A549 treated with AZD2906 at 1 μM for 4 hours (cell line): ENCODE data around the gene CLEC7A. TPM values are rescaled to one million over a fixed set of nuclear protein-coding genes. Genes with fewer than 3 reads are reported as not detected.

ENCODE experiments used
- total RNA-seq: library from RNA; stranded (reverse); fragments of 200-300 nt; extraction: Qiagen RNA extraction; gene quantifications from 5 replicates; pipeline ENCODE4 v1.2.3, GENCODE V29; 2022

The CLEC7A gene
- not detected in 5 replicates for total RNA-seq

DNA sequence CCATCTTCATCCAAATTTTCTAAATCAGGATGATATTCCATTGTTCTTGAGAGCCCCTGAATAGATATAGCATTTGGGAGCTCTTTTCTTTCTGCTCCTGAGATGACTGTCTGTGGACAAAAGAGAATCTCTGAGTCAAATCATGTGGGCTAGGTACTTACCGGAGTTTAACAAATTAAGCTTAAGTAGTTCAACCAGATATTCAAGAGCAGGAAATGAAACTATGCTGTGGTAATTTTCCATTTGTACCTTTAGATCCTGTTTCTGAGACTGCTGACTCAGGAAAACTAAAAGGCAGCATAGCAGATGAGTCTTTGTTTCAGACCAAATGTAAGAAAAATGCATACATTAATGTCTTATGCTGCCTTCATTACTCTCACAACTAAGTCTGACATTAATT lies at the start of gene CLEC7A:
TSS of gene CLEC7A (minus strand) at position 158 of the 400 bp plus-strand sequence. CDS start at position 41, 117 bp downstream.

DNA sequence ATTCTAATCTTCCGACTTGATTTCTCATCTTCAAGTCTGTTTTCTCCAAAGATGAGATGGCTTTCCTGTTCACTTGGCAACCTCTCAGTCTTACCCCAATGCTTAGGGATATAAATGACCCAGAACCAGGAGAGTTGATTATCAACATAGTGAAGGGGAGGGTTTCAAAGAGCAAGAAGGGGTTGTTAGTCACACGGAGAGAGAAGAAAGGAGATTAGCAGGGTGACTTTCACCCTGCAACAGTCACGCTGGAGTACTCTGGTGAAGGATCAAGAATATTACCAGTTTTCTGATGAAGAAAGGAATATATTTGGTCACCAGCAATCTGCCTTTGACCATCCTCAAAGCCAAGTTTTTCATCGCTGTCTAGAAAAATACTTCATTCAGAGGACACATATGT lies 48.8 kb upstream of the CLEC7A start, which contains the start of gene TMEM52B:
TSS of gene TMEM52B (plus strand) at position 212 of the 400 bp plus-strand sequence. CDS start 543 bp downstream, outside the sequence.

DNA sequence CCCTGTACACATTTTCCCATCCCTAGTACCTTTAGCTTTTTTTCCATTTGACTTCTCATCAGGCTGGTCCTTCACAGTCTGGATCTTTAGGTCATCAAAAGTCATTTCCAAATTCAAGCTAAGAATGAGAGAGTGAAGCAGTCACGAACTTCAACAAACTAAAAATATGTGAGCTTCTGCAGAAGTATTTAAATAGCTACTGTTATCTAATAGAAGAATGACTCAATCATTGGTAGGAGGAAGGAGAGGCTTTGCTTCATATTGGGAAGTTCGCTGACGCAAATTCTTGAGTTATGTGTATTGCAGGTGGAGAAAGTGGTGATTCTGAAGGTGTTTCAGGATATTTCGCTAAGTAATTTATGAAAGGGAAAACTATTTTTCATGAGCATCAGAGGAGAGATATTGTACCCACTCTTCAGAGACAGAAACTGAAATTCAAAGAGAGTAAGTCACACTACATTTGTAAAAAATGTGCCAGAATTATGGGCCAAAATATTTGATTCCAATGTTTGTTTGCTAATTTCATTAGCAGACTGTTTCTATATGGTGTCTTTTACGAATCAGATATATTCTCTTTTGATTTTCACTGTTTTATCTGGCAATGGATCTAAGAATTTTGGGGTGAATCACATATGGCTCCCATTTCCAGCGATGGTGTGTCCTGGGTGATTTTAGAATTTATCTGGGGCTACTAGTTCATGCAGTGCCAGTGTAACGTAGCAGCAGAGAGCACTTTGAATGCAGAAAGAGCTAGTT lies 42.2 kb upstream of the CLEC7A start, which contains the start of gene OLR1:
TSS of gene OLR1 (minus strand) at position 160 of the 756 bp plus-strand sequence. CDS start at position 105, 55 bp downstream.

DNA sequence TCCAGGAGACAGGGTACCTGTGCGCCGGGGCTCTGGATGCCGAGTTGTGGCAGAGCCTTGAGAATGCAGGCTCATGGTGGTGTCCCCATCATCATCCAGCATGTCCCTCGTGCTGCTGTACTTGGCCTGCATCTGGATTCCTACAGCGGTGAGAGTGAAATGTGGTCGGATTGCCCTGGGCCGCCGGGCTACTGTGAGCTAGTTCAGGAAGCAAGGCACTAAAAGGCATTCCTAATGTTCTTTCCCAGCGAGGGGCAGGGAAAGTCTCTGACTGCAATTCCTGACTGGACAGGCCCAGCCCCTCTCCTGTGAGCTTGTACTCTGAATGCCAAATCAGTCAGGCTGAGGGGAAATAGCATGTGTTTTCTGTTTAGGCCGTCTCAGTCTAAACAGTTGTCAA lies 31.2 kb downstream of the CLEC7A start, which contains the start of gene CLEC1A:
TSS of gene CLEC1A (minus strand) at position 195 of the 400 bp plus-strand sequence. CDS start at position 132, 63 bp downstream.

Other genes with a start within 250 kb of the CLEC7A start
- not detected in 5 replicates for gene KLRF2, start 248.7 kb downstream of the CLEC7A start, total RNA-seq
- gene CLEC2A, start 197.8 kb downstream of the CLEC7A start, total RNA-seq = not detected in 5 replicates
- gene CLEC12A, start 158.8 kb downstream of the CLEC7A start, total RNA-seq = not detected in 5 replicates
- gene CLEC1B, start 131.1 kb downstream of the CLEC7A start, total RNA-seq = not detected in 5 replicates
- gene CLEC12B, start 119.6 kb downstream of the CLEC7A start, total RNA-seq = not detected in 5 replicates
- not detected in 5 replicates for gene CLEC9A, start 99.5 kb downstream of the CLEC7A start, total RNA-seq
- not detected in 5 replicates for gene CLEC1A, start 31.2 kb downstream of the CLEC7A start, total RNA-seq
- 0.71 to 1.4 TPM (median 1.3 TPM) in 5 replicates for gene OLR1, start 41.9 kb upstream of the CLEC7A start, total RNA-seq
- 0.05 to 0.25 TPM (median 0.19 TPM) in 4 of 5 replicates, not detected in the other for gene TMEM52B, start 48.8 kb upstream of the CLEC7A start, total RNA-seq
- 29.9 to 41.2 TPM (median 39.0 TPM) in 5 replicates for gene GABARAPL1, start 82.7 kb upstream of the CLEC7A start, total RNA-seq
- not detected in 5 replicates for gene KLRD1, start 177.7 kb upstream of the CLEC7A start, total RNA-seq